SJCRH30 (cell line): Measurements from ENCODE around the gene PRG3. TPM values are rescaled to one million over a fixed set of nuclear protein-coding genes. Genes with fewer than 3 reads are reported as not detected.
"Not testable (repeated sequence)": the region's sequence is repeated elsewhere in the genome, so short reads cannot be mapped to it uniquely, and the experiment has no call there.

Experiments
- DNase-seq, 2 experiments: peaks; one replicate each; pipeline ENCODE4 v3.0.0-alpha.2; 2015 to 2020
- H3K27ac ChIP-seq: fragments of 250-450 bp; sonication (Bioruptor Pico); 2 replicates; pipeline ENCODE4 v1.5.1; 2020; ENCODE audit warnings: mild to moderate bottlenecking, moderate library complexity
- H3K27me3 ChIP-seq: fragments of 250-450 bp; sonication (Bioruptor Pico); 2 replicates; pipeline ENCODE4 v1.5.1; 2020; ENCODE audit warnings: mild to moderate bottlenecking, moderate library complexity
- H3K36me3 ChIP-seq: fragments of 250-450 bp; sonication (Bioruptor Pico); 2 replicates; pipeline ENCODE4 v1.5.1; 2020; ENCODE audit warnings: mild to moderate bottlenecking, moderate library complexity
- H3K4me1 ChIP-seq: fragments of 250-450 bp; sonication (Bioruptor Pico); 2 replicates; pipeline ENCODE4 v1.5.1; 2020; ENCODE audit warnings: mild to moderate bottlenecking, moderate library complexity
- H3K4me3 ChIP-seq: fragments of 250-450 bp; sonication (Bioruptor Pico); 2 replicates; pipeline ENCODE4 v1.5.1; 2020; ENCODE audit warnings: mild to moderate bottlenecking, moderate library complexity
- H3K9me3 ChIP-seq: fragments of 250-450 bp; sonication (Bioruptor Pico); replicated peaks from 2 replicates; pipeline ENCODE4 v1.5.1; 2020; ENCODE audit warnings: mild to moderate bottlenecking, moderate library complexity
- total RNA-seq: library from RNA; depleted of rRNA; stranded (reverse); fragments of >200 nt; shearing (Covaris generic); gene quantifications from 2 replicates; pipeline ENCODE4 v1.2.3, GENCODE V29; 2014

Gene PRG3
- total RNA-seq, 1 experiment from 2014 or later: not detected

DNA sequence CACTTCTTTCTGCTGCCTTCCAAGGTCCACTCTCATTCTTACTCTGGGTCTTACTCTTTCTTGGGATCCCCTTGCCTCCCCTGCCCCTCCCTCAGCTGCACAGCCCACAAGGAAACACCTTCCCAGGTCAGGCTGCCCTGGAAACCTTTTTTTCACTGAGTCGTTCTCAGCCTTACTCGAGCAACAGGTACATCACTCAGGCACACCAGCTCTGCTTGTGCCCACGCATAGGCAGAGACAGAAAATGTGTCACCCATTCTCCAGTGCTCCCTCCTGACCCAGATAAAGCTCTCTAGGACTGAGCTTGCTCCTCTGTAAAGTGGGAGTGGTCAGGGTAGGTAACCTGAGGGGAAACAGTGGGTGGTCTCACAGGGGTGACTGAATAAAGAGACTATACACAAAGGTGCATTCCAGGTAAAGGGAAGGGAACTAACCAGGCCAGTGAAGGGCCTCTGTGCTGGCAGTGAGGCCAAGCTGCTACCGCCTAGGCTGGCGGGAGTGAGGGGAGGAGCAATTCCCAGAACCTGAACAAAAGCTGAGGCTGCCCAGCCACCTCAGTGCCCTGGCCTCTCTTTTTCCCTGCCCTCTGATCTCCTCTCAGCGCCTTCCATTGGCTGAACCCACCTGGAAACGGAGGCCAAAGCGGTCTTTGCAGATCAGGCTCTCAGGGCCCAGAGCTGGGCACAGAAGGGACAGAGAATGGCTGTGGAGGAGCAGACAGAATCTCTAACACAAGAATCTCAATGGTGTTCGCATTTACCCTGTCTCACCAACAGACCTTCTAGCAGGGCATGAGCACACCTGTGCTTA, 15.9 kb downstream of the PRG3 start:
- Histone ChIP-seq H3K27ac (no peak overlapping the region), H3K36me3 (no peaks in the 10 kb centered on the region), H3K9me3 (no peaks in the 10 kb centered on the region), H3K27me3 (0 out of 2 replicates have a peak, but pooled peaks cover 3% of the 10 kb centered on the region), H3K4me3 (no peak overlapping the region), H3K4me1 (peaks cover 5% of the 10 kb centered on the region)
- no peak for DNase-seq

GRCh38 chr11:57363131-57364080, 17.5 kb downstream of the PRG3 start:
- Histone ChIP-seq H3K36me3 (no peaks in the 10 kb centered on the region), H3K27ac (no peak overlapping the region), H3K4me3 (no peak overlapping the region), H3K27me3 (0 out of 2 replicates have a peak, but pooled peaks cover 3% of the 10 kb centered on the region), H3K4me1 (peaks cover 13% of the 10 kb centered on the region), H3K9me3 (no peaks in the 10 kb centered on the region)
- no peak for DNase-seq

DNA sequence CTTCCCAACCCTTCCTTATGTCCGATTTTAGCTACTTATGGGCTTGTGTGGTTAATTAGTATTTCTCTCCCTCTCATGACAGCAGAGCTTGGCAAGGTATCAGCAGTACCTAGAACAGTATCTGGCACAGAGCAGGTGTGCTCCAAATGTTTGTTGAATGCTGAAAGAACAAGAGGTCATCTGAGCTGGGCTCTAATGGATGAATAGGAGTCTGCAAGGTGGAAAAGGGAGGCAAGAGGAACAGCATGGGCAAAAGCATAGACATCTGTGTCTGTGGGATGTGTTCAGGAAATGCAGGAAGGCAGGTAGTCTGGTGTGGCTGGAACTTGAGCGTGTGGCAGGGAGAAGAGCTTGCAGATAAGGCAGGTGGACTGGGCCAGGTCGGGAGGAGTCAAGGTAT, 19.0 kb downstream of the PRG3 start:
- Histone ChIP-seq H3K9me3 (no peaks in the 10 kb centered on the region), H3K4me1 (peaks cover 17% of the 10 kb centered on the region), H3K27me3 (0 out of 2 replicates have a peak, but pooled peaks cover 3% of the 10 kb centered on the region), H3K36me3 (no peaks in the 10 kb centered on the region), H3K27ac (no peak overlapping the region), H3K4me3 (no peak overlapping the region)
- DNase-seq: no peak

DNA sequence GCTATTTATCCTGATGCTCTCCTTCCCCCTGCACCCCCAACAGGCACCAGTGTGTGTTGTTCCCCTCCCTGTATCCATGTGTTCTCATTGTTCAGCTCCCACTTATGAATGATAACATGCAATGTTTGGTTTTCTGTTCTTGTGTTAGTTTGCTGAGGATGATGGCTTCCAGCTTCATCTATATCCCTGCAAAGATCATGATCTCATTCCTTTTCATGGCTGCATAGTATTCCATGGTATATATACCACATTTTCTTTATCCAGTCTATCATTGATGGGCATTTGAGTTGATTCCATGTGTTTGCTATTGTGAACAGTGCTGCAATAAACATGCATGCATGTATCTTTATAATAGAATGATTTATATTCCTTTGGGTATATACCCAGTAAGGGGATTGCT, 19.5 kb downstream of the PRG3 start:
- not testable (repeated sequence) for H3K27me3 ChIP-seq, H3K27ac ChIP-seq, H3K9me3 ChIP-seq, DNase-seq, H3K4me3 ChIP-seq, H3K36me3 ChIP-seq
- peaks cover 17% of the 10 kb centered on the region for H3K4me1 ChIP-seq

GRCh38 chr11:57360991-57361390, 20.0 kb downstream of the PRG3 start:
- Histone ChIP-seq H3K9me3 (no peaks in the 10 kb centered on the region), H3K36me3 (no peaks in the 10 kb centered on the region), H3K4me3 (no peak overlapping the region), H3K27me3 (0 out of 2 replicates have a peak, but pooled peaks cover 3% of the 10 kb centered on the region), H3K4me1 (peaks cover 17% of the 10 kb centered on the region), H3K27ac (no peak overlapping the region)
- peak in 1 of 2 experiments; percentile 26 for DNase-seq

GRCh38 chr11:57359896-57360690, 20.9 kb downstream of the PRG3 start:
- DNase-seq: peak; percentile 72 to 92
- 0 out of 2 replicates have a peak, but pooled peaks cover 3% of the 10 kb centered on the region for H3K27me3 ChIP-seq
- no peaks in the 10 kb centered on the region for H3K9me3 ChIP-seq

GRCh38 chr11:57359396-57359795, 21.6 kb downstream of the PRG3 start:
- Histone ChIP-seq H3K4me1 (peaks cover 17% of the 10 kb centered on the region), H3K4me3 (no peak overlapping the region), H3K27me3 (0 out of 2 replicates have a peak, but pooled peaks cover 3% of the 10 kb centered on the region), H3K36me3 (no peaks in the 10 kb centered on the region), H3K9me3 (no peaks in the 10 kb centered on the region), H3K27ac (no peak overlapping the region)
- DNase-seq: peak in 1 of 2 experiments; percentile 42

More at GRCh38 chr11:57359896-57360690, 20.9 kb downstream of the PRG3 start:
- Histone ChIP-seq H3K36me3 (no peaks in the 10 kb centered on the region), H3K4me3 (no peak overlapping the region), H3K4me1 (peaks cover 17% of the 10 kb centered on the region), H3K27ac (peak overlapping the region; percentile 12; the same call in 1 of the 2 replicates)

DNA sequence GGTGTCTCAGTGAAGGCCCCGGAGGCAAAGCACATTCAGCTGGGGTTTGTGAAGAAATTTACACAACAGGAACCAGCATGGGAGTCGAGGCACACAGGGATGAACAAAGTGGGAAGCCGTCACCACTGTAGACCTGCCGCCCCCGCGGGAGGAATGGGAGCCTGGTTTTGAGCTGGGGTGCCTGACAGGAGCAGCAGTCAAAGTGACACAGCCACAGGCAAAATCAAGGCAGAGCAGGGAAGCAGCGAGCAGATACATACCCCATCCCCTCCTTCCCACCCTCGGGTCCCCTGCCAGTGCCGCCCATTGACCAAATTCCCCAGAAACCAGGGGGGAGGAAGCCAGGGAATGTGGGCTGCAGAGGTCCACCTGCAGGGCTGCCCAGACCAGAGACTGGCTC, 22.0 kb downstream of the PRG3 start:
- no peak overlapping the region for H3K27ac ChIP-seq

GRCh38 chr11:57358543-57358961, 22.4 kb downstream of the PRG3 start:
- Histone ChIP-seq H3K27me3 (0 out of 2 replicates have a peak, but pooled peaks cover 3% of the 10 kb centered on the region), H3K4me1 (peaks cover 17% of the 10 kb centered on the region), H3K36me3 (no peaks in the 10 kb centered on the region), H3K27ac (no peak overlapping the region), H3K9me3 (no peaks in the 10 kb centered on the region), H3K4me3 (no peak overlapping the region)
- no peak for DNase-seq

More for the DNA sequence above, 22.0 kb downstream of the PRG3 start:
- H3K36me3 ChIP-seq: no peaks in the 10 kb centered on the region
- H3K4me1 ChIP-seq: peaks cover 17% of the 10 kb centered on the region
- no peak overlapping the region for H3K4me3 ChIP-seq
- H3K9me3 ChIP-seq: no peaks in the 10 kb centered on the region
- H3K27me3 ChIP-seq: 0 out of 2 replicates have a peak, but pooled peaks cover 3% of the 10 kb centered on the region
- no peak for DNase-seq

- Histone ChIP-seq H3K9me3 (no peaks in the 10 kb centered on the region), H3K4me1 (peaks cover 21% of the 10 kb centered on the region), H3K36me3 (no peaks in the 10 kb centered on the region), H3K27ac (no peak overlapping the region), H3K27me3 (0 out of 2 replicates have a peak, but pooled peaks cover 3% of the 10 kb centered on the region), H3K4me3 (no peak overlapping the region)
- DNase-seq: no peak
Measured at GRCh38 chr11:57357856-57358255, 23.1 kb downstream of the PRG3 start.

GRCh38 chr11:57357310-57357709, 23.6 kb downstream of the PRG3 start:
- Histone ChIP-seq H3K4me1 (peaks cover 21% of the 10 kb centered on the region), H3K27ac (no peak overlapping the region), H3K27me3 (no peaks in the 10 kb centered on the region), H3K9me3 (no peaks in the 10 kb centered on the region), H3K4me3 (no peak overlapping the region), H3K36me3 (no peaks in the 10 kb centered on the region)
- no peak for DNase-seq

- Histone ChIP-seq H3K4me3 (no peak overlapping the region), H3K36me3 (no peaks in the 10 kb centered on the region), H3K4me1 (peaks cover 21% of the 10 kb centered on the region), H3K9me3 (no peaks in the 10 kb centered on the region), H3K27ac (no peak overlapping the region), H3K27me3 (no peaks in the 10 kb centered on the region)
- DNase-seq: no peak
Measured at GRCh38 chr11:57356268-57356667, 24.7 kb downstream of the PRG3 start.

- DNase-seq: no peak
- H3K9me3 ChIP-seq: no peaks in the 10 kb centered on the region
- H3K27me3 ChIP-seq: no peaks in the 10 kb centered on the region
- no peak overlapping the region for H3K27ac ChIP-seq
- H3K36me3 ChIP-seq: no peaks in the 10 kb centered on the region
- peaks cover 14% of the 10 kb centered on the region for H3K4me1 ChIP-seq
- no peak overlapping the region for H3K4me3 ChIP-seq
Measured at GRCh38 chr11:57354699-57355098, 26.3 kb downstream of the PRG3 start.

GRCh38 chr11:57353852-57354251, 27.1 kb downstream of the PRG3 start:
- H3K9me3 ChIP-seq: no peaks in the 10 kb centered on the region
- H3K27me3 ChIP-seq: no peaks in the 10 kb centered on the region
- peaks cover 7% of the 10 kb centered on the region; the same call in 1 of the 2 replicates for H3K4me1 ChIP-seq
- no peaks in the 10 kb centered on the region for H3K36me3 ChIP-seq
- H3K27ac ChIP-seq: no peak overlapping the region
- H3K4me3 ChIP-seq: no peak overlapping the region
- DNase-seq: no peak
